ENCODE measurements around the gene NDST3. TPM values are rescaled to one million over a fixed set of nuclear protein-coding genes. Genes with fewer than 3 reads are reported as not detected.
A peak's percentile ranks its signal among the peaks of the same experiment; 100 is the strongest.

NDST3 gene
- total RNA-seq, result 2.2 TPM in 1 of 2 replicates, not detected in the other

GRCh38 chr4:118034053-118034785, at the start of gene NDST3:
Gene NDST3, plus strand, starts transcription at chr4:118034486. Its CDS starts 19,425 bp downstream, at chr4:118053911.
- peak; percentile 34 to 84 for DNase-seq (ENCODE audit: low read depth in 2 of 2)

GRCh38 chr4:117986321-117986720, 48.0 kb upstream of the NDST3 start:
- DNase-seq (ENCODE audit: low read depth in 2 of 2), result no peak

DNA sequence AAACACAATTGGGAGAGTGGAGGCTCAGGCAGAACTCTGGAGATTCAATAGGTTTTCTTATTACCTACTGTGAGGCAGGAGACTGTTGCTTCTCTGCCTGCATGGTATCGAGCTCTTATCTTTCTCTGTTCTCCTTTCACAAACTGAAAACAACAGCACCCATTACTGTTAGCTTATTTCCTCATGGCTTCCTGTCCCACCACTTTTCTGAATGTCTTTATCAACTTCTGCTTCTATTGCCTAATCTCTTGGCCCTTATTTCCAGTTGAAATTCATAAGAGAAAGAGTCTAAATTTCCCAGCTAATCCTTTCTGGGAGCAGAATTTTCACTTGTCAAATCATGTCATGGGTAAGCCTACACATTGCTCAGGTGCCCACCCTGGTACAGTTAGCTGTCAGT, 46.8 kb upstream of the NDST3 start:
- no peak for DNase-seq (ENCODE audit: low read depth in 2 of 2)

GRCh38 chr4:117996891-117997290, 37.4 kb upstream of the NDST3 start:
- no peak for DNase-seq (ENCODE audit: low read depth in 2 of 2)

GRCh38 chr4:118004088-118004487, 30.2 kb upstream of the NDST3 start:
- no peak for DNase-seq (ENCODE audit: low read depth in 2 of 2)

- no peak for DNase-seq (ENCODE audit: low read depth in 2 of 2)
These were observed 28.4 kb upstream of the NDST3 start for GRCh38 chr4:118005883-118006282.

DNA sequence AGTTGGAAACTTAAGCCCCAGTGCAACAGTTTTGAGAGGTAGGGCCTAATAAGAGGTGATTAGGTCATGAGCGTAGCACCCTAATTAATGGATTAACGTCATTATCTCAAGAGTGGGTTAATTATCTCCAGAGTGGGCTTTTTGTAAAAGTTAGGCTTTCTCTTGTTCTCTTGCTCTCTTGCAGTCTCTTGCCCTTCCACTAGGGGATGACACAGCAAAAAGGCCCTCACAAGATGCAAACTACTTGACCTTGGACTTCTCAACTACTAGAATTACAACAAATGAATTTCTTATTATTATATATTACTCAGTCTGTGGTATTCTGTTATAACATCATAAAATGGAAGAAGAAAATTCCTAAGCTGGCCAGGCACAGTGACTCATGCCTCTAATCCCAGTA, 22.1 kb upstream of the NDST3 start:
- no peak for DNase-seq (ENCODE audit: low read depth in 2 of 2)

GRCh38 chr4:118014831-118015230, 19.5 kb upstream of the NDST3 start:
- no peak for DNase-seq (ENCODE audit: low read depth in 2 of 2)

GRCh38 chr4:118018381-118019145, 15.7 kb upstream of the NDST3 start:
- DNase-seq (ENCODE audit: low read depth in 2 of 2), result no peak

GRCh38 chr4:118026806-118027205, 7.5 kb upstream of the NDST3 start:
- DNase-seq (ENCODE audit: low read depth in 2 of 2), result no peak

DNA sequence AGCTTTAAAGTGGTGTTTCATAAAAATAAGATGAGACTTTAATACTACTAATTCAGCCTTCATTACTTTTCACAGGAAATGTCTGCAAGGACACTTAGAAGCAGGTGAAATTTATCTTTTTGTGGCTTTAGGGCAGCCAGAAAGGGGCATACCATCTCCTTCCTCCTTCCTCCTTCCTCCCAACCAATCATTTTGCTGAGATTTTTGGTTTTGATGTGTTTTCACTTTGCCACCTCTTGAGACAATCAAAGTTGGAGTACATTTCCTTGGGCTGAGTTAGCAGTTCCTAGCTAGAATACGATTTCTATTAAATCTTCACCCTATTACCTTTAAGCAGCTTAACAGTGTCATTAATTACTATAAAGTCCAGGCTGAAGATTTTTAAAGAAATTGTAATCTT, 5.1 kb upstream of the NDST3 start:
- no peak for DNase-seq (ENCODE audit: low read depth in 2 of 2)

DNA sequence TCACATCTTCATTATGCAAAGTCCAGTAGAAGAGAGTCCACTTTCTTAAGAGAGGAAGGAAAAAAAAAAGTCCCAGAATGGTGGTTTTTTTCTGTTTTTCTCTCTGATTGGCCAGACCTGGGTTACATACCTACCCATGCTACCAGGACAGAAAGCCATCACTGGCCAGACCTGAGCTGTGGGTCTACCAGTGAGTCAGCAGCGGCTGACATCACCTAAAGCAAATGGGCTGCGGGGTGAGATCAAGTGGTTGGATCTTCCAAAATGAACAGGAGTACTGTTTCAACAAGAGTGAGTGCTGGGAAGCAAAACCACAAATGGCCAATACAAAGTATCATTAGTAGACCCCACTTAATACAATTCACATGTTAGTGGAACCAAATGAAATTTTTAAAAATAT, 1.6 kb upstream of the NDST3 start:
- peak in 1 of 2 donors; percentile 46 for DNase-seq (ENCODE audit: low read depth in 2 of 2)

DNA sequence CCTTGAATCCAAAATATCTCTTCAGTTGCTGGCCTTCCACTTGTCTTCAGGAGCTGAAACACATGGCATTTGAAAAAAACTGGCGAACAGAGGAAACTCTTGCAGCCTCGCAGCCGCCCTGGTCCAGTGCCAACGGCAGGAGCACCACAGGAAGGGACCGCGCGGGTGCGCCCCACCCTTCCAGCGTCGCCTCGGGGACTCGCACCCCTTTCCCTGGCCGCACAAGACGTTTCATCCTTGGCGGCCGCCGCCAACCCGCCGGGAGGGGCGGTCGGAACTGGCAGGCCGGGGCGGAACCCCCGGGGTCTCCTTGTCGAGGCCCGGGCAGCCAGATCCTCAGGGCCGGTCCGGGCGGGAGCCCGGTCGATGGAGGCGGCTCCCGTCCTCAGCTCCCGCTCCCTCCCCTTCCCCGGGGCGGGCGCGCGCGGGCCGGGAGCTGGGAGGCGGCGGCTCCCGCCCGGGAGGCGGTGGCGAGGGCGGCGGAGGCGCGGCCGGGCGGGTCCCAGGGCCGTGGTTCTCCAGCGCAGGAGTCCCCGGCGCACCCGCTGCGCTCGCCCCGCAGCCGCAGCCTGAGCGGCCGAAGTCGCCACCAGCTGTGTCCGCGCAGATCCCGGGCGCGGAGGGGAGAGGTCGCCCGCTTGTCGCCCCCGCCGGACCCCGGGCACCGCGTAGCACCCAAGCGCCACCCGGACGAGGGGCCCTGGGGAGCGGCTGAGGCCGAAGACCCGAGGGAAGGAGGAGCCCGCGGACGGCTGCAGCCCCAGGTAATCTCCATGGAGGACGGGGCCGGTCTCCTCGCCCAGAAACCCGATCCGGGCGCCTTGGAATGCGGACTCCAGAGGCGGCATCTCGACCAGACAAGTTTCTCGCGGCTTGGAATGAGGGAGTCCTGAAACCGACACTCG, 886 bp upstream of the NDST3 start:
- peak; percentile 5 to 68 for DNase-seq (ENCODE audit: low read depth in 2 of 2)

GRCh38 chr4:118035309-118035708, 1.0 kb downstream of the NDST3 start:
- DNase-seq (ENCODE audit: low read depth in 2 of 2), result peak in 1 of 2 donors; percentile 41

DNA sequence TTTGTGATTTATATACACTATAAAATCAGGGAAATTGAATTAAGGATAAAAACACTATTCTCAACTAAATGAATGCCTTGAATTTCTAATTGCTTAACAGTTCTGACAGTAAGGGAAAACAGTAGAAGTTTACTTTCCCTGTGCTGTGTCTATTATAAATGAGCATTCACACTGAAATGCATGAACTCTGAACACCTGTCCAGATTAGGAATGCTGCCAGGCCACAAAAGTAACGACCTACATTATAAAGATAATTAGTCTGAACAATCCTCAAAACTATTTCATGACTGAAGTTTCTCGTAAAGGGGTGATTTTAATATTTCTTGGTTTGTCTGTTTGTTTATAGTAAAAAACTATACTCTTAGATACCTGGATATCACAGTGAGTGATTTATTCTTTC, 2.0 kb downstream of the NDST3 start:
- peak in 1 of 2 donors; percentile 7 for DNase-seq (ENCODE audit: low read depth in 2 of 2)

DNA sequence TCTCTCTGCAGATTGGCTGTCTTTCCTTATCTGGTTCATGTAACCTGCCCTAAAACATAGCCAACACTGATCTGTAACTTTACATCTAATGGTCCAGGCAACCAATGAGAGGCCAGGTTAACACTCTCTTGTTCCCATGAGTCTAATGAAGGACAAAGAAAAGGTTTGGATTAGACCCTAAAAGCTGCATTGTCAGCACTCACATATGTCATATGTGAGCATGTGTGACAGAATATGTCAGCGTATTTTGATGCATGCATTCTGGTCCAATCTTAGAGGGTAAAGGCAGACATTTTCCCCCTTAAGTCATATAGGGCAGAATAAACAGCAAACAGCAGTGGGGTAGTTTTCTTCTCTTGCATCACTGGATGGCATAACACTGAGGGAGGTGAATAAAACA, 3.7 kb downstream of the NDST3 start:
- no peak for DNase-seq (ENCODE audit: low read depth in 2 of 2)

DNA sequence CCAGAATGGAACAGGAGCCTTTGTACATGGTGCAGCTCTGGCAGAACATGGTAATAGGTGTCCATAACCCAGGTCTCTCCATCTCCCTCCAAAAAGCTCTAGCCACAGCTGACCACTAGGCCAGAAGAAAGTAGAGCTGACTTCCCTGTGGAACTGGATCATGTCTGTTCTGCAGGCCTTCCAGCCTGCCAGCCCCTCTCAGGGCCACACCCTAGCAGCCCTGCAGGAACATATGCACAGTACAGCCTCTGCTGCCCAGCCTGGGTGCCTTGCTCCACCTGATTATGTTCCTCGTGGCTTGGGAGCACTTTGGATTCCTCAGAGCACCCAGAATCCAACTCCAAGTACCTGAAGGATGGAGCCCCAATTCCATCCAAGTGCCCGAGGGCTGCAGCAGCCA, 12.0 kb downstream of the NDST3 start:
- DNase-seq (ENCODE audit: low read depth in 2 of 2), result no peak

- no peak for DNase-seq (ENCODE audit: low read depth in 2 of 2)
These were observed 12.8 kb downstream of the NDST3 start for GRCh38 chr4:118047043-118047442.

DNA sequence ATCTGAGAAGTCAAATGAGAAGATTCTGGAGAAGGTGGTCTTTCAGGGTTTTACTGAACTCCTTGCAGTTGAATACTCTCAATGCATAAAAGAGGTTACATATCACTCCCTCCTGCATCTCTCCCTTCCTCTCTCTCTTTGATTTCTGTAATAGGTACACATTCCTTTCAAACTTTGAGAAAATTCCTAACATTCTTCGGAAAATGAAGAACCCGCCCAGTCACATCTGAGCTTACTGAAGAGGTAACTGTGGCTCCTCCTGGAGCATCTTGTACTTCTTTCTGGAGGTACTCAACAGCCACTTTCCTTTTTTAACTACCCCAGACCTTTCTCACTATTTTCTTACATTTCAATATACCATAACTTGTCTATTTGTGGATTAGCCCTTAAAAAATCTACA, 24.7 kb downstream of the NDST3 start:
- DNase-seq (ENCODE audit: low read depth in 2 of 2), result no peak

- no peak for DNase-seq (ENCODE audit: low read depth in 2 of 2)
These were observed 25.1 kb downstream of the NDST3 start for GRCh38 chr4:118059397-118059796.

DNA sequence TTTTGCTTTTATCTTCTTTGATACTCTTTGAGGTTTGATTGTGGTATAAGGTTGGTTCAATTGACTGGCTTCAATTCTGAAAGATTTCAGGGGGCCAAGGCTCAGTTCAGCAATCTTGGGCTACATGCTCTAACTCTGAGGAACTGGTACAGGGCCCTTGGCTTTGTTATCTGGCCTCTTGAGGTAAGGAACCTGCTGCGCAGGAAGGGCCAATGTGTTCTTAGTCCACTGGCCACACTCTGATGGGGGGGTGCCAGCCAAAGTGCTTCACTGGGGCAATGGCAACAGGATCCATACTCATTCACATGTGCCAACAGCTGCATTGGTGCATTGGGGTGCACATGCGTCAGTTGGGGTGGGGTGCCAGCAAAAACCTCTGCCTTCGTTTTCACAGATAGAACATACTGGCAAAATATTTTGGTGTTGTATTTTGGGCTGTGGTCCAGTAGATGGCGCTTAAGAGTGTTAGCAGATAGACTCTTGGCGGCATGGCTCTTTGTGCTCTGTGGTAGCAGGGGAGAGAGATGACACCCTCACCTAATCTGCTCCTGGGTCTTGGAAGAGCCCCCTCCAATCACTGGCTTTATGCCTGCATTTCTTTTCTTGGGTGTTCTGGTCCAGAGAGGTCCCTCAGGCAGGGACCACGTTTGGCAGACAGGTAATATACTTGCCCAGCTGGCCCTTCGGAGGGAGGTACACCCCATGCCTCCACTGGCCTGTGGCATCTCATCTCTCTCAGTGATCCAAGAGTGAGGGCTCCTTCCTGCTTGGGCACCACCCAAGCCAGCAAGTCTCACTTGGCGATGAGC, 42.9 kb downstream of the NDST3 start:
- peak; percentile 56 to 61 for DNase-seq (ENCODE audit: low read depth in 2 of 2)

All from lung microvascular endothelial cell (primary cell).